ENCODE data around the gene CNOT6.

The CNOT6 gene

DNA sequence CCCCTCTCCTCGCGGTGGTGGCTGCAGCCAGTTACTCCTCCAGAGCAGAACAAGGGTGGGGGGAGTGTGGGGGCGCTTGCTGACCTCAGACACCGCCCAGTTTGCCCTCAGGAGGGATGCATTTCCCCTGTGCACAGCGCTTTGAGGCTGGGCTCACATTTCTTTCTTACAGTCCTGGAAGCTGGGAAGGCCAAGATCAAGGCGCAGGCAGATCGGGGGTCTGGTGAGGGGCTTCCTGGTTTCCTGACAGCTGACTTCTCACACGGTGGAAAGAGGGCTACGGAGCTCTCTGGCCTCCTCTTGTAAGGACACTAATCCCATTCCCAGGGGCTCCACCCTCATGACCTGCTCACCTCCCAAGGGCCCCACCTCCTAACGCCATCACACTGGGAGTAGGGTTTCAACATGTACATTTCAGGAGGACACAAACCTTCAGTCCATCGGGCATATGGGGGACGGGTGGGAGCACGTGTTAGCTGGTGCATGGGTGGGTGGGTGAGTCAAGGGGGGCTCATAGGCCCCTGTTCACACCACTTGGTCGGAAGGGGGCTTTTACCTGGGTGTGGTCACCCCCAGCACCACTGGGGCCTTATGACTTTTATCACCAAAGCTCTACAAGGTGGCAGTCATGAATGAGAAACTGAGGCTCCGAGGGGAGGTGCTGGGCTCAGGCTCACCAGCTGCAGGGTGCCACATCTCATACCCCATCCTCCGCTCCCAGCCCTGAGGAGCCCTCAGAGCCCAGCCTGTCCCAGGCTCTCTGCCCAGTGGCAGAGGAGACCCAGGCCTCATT, 104.8 kb downstream of the CNOT6 start:
- FAIRE-seq (no peak), DNase-seq (ENCODE audit: insufficient read length, low spot score) (no peak)

DNA sequence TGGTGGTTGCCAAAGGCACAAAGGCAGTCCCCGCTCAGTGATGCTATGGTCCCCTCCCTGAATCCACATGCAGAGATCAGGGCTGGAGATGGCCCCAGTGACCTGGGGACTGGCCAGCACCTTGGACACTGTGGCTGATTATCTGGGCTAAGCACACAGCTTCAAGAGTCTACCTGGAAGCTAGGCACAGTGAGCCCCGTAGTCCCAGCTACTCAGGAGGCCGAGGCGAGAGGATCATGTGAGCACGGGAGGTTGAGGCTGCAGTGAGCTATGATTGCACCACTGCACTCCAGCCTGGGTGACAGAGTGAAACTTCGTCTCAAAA, 105.4 kb downstream of the CNOT6 start:
- FAIRE-seq (no peak), DNase-seq (ENCODE audit: insufficient read length, low spot score) (no peak)

DNA sequence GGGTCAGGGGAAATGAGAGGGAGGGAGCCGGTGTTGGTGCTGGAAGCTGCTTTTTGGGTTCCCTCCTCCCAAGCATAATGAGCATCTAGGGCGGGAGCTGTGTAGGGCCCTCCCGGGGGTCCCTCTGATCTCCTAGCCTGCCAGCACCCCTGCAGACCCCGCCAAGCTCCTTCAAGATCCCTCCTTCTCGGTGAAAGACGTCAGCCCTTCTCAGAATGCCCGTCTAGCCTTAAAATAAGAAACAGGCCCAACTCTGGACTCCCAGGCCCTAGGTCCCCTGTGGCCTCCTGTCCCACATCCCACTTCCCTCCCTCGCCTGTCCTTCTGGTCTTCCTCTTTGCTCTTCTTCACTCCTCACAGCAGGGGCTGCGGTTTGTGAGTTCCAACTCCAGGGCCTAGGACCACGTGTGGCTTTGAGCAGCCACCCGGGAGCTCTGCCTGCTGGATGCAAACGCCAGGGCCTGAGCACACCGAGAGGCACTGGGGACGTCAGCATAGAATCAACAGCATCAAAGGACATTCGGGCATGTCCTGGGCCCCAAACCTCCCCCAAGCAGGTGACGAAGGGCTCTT, 105.9 kb downstream of the CNOT6 start:
- no peak for DNase-seq (ENCODE audit: insufficient read length, low spot score)

DNA sequence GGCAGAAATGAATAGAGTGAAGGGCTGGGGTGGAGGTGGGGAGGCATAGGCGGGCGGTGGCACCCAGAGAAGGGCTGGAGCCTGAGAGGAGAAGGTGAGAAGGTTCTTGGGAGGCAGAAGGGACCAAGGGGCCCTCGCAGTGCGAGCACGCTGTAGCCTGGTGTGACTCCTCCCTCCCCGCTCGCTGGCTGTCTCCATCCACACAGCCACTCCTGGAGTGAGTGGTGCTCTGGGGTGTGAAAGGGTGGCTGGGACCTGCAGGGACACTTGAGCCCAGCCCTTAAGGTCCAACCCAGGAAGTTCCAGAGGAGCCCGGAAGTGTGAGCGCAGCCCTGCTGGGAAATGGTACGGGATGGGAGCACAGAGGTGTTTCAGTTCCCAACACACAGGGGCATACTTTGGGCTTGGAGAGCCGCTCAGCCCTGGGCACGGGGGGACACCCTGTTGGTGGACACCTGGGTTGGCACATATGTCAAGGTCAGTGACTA, 106.4 kb downstream of the CNOT6 start:
- no peak for FAIRE-seq
- DNase-seq (ENCODE audit: insufficient read length, low spot score): no peak

More for the DNA sequence above, 105.9 kb downstream of the CNOT6 start:
- FAIRE-seq: no peak

DNA sequence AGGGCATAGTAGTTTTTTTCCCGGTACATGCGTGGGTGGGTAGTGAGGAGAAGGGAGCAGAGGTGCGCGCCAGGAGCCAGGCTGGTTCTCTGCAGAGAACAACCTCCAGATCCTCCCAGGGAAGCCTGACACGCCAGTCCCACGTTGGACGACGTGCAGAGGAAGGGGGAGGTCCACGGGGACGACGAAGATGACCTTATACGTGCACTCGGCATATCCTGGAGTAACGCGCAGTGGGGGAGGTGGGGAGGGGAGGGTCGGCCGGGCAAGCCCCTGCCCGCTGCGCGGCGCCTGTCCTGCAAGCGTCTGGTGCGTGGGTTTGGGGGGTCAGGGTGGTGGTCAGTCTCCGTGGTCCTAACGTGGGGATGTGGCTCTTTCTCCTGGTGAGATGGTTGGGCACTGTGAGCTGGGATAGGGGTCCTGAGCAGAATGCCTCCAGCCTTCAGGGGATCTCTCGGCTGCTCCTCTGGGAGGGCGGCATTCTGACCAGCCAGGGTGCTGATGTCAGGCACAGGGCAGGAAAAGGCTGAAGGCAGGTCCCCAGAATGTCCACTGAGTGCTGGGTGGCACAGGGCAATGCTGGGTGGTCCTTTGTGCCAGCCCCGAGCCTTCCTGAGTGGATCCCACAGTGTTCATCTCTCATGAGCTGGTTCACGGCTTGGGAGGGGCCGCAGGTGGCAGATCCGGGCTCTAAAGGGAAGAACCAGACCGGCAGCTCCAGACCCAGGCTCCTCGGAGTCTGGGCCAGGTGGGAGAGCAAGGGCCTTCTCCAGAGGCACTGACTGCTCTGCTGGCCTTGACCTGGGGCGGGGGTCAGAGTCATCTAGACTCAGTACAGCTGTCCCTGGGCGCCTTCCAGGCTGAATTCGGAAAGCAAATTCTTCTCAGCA, 107.7 kb downstream of the CNOT6 start:
- FAIRE-seq: no peak
- DNase-seq (ENCODE audit: insufficient read length, low spot score): no peak

DNA sequence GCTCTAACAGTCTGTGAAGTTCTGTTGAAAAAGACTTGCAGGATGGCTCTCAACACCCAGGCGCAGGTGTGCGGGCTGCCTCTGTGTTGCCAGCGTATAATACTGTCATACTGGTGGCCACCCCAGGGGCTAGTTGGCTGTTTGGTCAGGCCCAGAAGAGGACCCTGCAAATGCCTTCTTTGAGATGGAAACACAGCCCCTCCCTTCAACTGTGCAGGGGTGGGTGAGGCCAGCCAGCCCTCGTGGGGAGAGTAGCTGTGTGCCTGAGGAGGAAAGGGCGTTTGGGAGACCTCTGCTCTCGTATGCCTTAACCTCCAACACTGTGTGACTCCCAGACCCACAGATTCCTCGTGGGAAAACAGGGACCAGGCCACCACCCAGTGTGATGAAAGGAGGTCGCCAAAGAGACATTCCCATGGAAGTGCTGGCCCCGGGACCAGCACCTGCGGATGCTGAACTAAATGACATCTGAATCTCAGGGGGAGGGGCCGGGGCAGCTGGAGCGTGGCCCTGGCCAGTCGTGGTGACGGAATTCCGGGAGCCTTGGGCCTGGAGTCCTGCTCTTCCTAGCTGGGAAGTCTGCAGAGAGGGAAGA, 108.4 kb downstream of the CNOT6 start:
- DNase-seq (ENCODE audit: insufficient read length, low spot score): no peak
- FAIRE-seq: no peak

DNA sequence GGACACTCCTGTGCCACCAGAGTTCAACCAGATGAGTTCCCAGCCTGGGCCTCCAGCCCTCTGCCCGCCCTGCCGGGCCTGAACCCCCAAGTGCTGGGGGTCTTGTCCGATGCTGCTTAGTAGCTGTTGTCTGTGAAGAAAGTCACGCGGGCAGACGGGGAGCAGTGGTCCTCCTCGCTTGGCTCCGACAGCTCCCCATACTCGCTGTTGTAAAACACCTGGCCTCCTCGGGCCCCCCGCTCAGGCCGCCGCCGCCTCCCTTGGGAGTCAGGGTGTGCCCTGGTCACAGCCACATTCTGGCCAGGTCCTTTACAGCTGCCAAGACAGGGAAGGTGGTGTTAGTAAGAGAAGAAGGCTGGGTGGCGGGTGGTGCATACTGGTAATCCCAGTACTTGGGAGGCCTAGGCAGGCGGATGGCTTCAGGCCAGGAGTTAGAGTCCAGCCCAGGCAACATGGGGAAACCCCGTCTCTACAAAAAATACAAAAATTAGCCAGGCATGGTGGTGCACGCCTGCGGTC, 109.0 kb downstream of the CNOT6 start:
- DNase-seq (ENCODE audit: insufficient read length, low spot score) (no peak), FAIRE-seq (no peak)

DNA sequence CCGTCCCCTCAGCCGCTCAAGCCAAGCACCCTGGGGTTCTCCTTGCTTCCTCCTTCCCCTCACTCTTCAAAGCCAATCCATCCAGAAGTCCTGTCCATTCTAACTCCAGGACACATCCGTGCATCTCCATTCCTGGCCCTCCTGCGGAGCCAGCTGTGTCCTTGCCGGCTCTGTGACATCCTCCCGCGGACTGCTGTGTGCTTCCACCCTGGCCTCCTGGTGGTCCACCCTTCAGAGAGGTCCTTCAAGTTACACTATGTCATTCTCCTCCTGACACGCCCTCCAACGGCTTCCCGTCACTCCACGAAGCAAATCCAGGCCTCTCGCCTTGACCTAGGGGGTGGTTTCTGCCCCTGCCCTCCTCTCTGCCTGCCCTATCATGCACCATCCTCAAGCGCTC, 110.1 kb downstream of the CNOT6 start:
- FAIRE-seq (no peak), DNase-seq (ENCODE audit: insufficient read length, low spot score) (no peak)

DNA sequence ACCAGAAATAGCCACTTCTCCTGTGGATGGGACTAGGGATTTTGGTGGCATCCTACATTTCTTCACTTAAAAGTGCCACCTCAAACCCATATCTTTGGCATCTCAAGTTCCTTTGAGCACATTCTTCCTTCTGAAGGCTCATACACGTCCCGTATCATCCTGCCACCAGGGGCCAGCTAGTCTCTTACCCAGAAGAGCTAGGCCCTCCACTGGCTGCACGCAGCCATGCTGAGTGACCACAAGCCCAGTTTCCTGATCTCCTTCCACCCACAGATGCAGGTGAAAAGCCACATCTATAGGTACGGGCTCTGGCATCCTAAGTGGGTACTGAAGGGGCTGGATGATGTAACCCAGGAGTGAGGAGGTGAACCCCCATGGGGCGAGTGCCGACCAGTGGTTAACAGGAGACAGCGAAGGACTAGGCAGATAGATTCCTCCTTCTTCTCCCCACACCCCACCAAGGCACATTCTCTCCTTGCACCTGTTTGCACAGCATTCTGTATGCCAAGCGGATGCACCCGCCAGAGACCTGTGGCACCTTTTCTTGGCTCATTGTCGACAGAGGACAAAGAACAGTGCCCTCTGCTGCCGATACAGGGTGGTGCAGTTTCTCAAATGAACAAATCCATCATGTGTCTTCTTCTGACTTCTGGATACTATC, 111.5 kb downstream of the CNOT6 start:
- peak; percentile 60 for DNase-seq (ENCODE audit: insufficient read length, low spot score)
- peak; percentile 58 for FAIRE-seq

DNA sequence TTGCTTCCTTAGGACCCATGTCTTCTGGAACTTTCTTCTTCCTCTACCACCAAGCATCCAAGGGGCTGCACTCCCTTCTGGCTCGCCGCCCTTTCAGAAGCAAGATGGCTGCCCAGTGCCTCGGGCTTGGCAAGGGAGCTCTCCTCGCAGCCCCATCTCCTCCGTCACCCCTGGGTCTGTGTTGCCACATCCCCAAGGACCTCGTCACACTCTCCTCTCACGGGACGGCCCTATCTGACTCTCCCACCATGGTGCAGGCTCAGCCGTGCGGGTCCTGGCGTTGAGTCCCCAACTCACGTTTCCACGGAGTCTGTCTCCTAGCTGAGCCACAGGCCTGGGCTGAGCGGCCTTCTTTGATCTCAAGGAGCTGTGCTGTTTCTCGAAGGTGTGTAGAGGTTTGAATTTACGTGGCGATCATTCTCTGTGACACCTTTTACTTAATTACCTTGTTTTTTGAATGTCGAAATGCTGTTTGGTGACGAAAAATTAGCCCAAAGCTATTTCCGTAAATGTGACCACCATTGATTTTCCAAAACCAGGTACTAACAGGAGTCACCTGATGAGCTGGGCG, 112.1 kb downstream of the CNOT6 start:
- no peak for FAIRE-seq
- no peak for DNase-seq (ENCODE audit: insufficient read length, low spot score)

DNA sequence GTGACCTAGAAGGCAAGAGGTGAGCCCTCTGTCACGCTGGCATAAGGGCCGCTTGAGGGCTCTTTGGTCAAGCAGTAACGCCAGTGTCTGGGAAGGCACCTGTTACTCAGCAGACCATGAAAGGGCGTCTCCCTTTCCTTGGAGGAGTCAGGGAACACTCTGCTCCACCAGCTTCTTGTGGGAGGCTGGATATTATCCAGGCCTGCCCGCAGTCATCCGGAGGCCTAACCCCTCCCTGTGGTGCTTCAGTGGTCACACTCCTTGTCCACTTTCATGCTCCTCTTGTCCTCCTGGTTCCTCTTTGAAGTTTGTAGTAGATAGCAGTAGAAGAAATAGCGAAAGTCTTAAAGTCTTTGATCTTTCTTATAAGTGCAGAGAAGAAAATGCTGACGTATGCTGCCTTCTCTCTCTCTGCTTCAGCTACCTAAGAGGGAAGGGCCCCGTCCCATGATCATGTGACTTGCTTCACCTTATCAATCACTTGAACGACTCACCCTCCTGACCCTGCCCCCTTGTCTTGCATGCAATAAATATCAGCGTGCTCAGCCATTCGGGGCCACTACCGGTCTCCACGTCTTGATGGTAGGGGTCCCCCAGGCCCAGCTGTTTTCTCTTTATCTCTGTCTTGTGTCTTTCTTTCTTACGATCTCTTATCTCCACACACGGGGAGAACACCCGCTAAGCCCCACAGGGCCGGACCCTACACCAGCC, 113.8 kb downstream of the CNOT6 start:
- FAIRE-seq: no peak
- no peak for DNase-seq (ENCODE audit: insufficient read length, low spot score)

DNA sequence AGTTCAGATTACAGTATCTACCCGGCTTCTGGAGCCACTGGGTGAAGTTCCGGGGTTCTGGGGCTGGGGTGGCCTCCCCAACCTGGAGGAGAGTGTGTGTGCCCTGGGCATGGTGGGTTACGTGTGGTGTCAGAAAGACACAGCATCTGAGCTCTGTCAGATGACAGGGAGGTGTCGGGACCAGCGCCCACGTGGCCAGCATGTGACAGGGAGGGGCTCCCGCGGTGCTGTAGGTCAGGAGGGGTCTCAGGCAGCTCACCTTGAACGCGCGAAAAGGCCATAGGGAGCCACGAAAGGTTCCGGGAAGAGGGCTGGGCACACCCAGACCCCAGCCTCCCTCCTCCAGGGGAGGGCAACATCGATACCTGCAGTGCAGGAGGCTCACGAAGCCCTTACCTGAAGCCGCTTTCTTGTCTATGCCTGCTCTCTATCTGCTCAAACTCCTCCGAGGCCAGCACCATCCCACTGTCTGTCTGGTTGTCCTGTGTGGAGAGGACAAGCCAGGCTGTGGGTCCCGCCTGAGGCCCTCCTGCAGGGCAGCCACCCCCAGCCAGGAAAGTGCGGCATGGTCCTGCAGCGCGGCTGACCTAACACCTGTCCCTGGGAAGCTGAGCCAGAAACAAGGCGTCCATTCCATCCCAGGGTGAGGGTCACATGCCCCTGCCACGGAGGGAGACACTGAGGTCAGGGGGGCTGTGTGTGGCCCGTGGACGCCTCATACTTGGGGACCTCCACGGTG, 114.6 kb downstream of the CNOT6 start:
- no peak for DNase-seq (ENCODE audit: insufficient read length, low spot score)
- no peak for FAIRE-seq

DNA sequence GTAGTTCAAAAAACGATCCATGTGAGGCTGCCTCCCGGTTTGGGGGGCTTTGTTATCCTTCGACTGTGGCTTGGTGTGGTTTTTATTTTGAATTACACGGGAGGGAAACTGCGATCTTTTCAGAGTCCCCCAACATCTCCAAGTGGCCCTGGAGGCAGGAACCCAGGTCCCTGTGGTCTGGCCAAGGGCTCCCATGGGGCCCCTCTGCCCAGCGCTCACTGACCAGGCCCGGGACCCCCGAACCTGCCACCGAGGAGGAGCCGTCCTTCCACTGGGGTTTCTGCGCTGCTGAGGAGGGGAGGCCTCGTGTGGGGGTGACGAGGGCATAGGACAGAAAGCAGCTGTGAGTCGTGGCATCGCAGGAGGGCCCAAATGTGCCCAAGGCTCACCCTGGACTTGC, 115.2 kb downstream of the CNOT6 start:
- FAIRE-seq (no peak), DNase-seq (ENCODE audit: insufficient read length, low spot score) (no peak)

DNA sequence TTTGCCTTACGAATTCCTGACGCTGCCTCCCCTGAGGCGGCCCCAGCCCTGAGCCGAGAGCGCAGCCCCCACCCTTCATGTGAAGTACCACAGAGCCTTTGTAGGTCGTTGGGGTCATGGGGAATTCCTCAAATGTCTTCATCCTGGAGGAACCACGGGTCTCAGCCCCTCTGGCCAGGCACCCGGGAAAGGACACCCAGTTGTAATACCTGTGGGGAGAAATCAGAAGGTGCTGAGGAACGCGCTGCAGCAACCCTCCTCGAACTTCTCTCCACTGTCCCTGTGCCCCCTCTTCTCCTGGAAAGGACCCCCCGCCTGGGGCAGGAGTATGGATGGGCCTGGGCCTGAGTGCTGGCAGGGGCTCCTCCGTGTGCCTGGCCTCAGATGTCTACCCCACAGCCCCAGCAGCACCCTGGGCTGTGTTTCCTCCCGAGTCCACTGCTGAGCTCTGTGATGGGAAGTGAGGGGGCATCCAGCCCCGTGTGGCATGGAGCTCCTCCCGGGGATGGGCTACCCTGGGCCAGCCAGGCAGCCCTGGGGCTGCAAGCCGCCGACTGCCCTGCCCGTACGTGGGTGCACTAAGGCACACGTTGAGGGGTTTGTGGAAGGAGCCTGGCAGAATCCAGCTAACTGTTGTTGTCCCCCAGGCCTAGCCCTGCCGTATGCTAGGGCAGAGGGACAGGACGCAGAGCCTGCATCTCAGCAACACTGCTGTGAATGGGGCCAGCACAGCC, 115.8 kb downstream of the CNOT6 start:
- FAIRE-seq (no peak), DNase-seq (ENCODE audit: insufficient read length, low spot score) (no peak)

DNA sequence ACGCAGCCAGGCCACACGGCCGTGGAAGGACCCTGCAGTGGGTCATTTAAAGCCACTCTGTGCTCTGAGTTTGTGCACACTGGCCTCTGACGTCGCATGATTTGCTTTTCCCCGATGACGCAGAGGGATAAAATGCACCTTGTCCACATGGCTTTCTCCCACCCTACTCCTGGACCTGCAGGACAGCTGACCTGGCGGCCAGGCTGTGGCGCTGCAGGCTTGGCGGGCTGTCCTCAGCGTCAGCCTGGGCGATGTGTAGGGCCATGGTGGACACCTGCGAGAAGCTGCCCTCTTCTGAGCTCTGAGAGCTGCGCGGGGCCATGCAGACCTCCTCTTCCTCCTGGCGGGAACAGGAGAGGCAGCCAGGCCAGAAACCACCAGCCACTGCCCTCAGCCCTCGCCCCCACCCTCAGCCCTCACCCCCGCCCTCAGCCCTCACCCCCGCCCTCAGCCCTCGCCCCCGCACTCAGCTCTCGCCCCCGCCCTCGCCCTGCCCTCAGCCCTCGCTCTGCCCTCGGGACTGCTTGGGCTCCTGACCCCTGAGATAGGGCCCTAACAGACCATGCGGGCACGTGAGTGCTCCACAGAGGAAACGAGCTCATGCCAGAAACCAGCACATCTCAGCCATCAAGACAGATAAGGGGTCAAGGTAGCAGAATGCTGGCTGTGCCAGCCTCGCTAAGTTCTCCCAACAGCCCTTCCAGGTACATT, 117.1 kb downstream of the CNOT6 start:
- DNase-seq (ENCODE audit: insufficient read length, low spot score) (no peak), FAIRE-seq (peak; percentile 9)

DNA sequence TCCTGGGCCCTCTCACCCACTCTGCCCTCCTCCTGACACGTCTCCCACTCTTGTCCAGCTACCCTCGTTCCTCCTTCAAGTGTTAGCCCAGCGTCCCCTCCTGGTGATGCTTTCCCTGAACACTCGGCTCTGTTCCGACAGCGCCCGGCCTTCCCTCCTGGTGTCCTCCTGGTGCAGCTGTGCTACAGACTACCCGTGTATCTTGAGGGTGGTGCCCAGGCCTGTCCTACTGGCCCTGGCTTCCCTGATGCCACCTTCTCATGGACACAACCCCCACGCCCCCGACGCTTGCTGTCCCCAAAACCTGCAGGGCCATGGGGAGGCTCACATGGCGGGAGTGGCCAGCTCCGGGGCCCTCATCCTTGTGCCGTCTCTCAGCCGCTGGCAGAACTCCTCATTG, 118.5 kb downstream of the CNOT6 start:
- FAIRE-seq (no peak), DNase-seq (ENCODE audit: insufficient read length, low spot score) (no peak)

DNA sequence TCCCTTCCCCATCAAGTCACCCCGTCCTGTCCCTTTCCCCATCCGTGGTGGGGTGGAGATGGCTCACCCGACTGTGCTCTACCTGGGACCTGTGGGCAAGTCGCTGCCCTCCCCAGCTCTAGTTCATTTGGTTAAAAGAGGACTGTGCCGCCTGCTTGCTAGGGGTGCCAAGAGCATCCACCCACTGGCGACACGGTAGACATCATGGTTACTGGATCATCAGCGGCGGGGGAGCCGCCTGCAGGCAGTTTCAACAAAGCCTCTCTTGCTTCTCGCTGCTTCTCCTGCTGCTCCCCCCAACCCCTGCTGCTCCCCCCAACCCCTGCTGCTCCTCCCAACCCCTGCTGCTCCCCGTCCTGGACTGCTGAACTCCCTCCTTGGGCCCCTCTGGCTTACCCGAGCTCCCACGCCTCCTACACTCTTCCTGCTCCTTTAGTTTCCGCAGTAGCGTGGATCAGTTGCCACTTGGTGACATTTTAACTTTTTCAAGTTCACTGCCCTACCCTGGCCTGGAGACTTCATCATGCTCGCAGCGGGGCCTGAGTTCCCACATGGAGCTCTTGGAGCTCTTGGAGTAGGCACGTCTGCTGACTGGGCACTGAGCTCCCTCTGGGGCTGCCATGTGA, 119.1 kb downstream of the CNOT6 start:
- DNase-seq (ENCODE audit: insufficient read length, low spot score) (no peak), FAIRE-seq (no peak)
